Endodermal cell (in vitro differentiated cells): Measurements from ENCODE around the gene SHQ1. TPM values are rescaled to one million over a fixed set of nuclear protein-coding genes. Genes with fewer than 3 reads are reported as not detected.

Experiments used
- DNase-seq: peaks from one replicate; pipeline ENCODE4 v3.0.0-alpha.2; 2017
- H3K27ac ChIP-seq: 2 replicates; pipeline ENCODE4 v1.5.1; 2013; ENCODE audit warnings: mild to moderate bottlenecking, low read depth, low read length, moderate library complexity
- H3K27me3 ChIP-seq: 2 replicates; pipeline ENCODE4 v1.6.1; 2013; ENCODE audit warnings: mild to moderate bottlenecking, low read length, moderate library complexity; ENCODE audit not compliant: insufficient read depth, control insufficient read depth, poor library complexity, severe bottlenecking
- H3K36me3 ChIP-seq: 2 replicates; pipeline ENCODE4 v1.7.0; 2013; ENCODE audit warnings: mild to moderate bottlenecking, low read length, moderate library complexity; ENCODE audit not compliant: control insufficient read depth, insufficient read depth
- H3K4me1 ChIP-seq: one replicate; pipeline ENCODE4 v1.7.0; 2013; ENCODE audit warnings: low read length; ENCODE audit not compliant: control insufficient read depth, insufficient read depth
- H3K4me3 ChIP-seq: 2 replicates; pipeline ENCODE4 v1.5.1; 2013; ENCODE audit warnings: mild to moderate bottlenecking, low read length, moderate library complexity
- H3K9ac ChIP-seq: 2 replicates; pipeline ENCODE4 v1.6.1; 2013; ENCODE audit warnings: mild to moderate bottlenecking, low read length, moderate library complexity; ENCODE audit not compliant: poor library complexity, severe bottlenecking; ENCODE audit errors: extremely low read depth
- H3K9me3 ChIP-seq: 2 replicates; pipeline ENCODE4 v1.6.1; 2013; ENCODE audit warnings: mild to moderate bottlenecking, low read length, moderate library complexity; ENCODE audit not compliant: control insufficient read depth
- H3K27ac Mint-ChIP-seq: 2 replicates; pipeline ENCODE4 v1.8.0; 2020; ENCODE audit warnings: mixed read lengths
- H3K27me3 Mint-ChIP-seq: 2 replicates; pipeline ENCODE4 v1.8.0; 2021; ENCODE audit warnings: mild to moderate bottlenecking, mixed read lengths; ENCODE audit not compliant: insufficient read depth
- H3K36me3 Mint-ChIP-seq: 2 replicates; pipeline ENCODE4 v1.8.0; 2020; ENCODE audit warnings: low read depth, mixed read lengths
- H3K4me1 Mint-ChIP-seq: 2 replicates; pipeline ENCODE4 v1.8.0; 2020; ENCODE audit warnings: mixed read lengths
- H3K4me3 Mint-ChIP-seq: 2 replicates; pipeline ENCODE4 v1.8.0; 2020; ENCODE audit warnings: mild to moderate bottlenecking, moderate library complexity, mixed read lengths
- H3K9me3 Mint-ChIP-seq: 2 replicates; pipeline ENCODE4 v1.8.0; 2020; ENCODE audit warnings: mild to moderate bottlenecking, mixed read lengths
- WGBS, 2 experiments: methylation state at CpG; one replicate each; pipeline versions ENCODE4 v1.1.5 to v1.1.7; 2013; ENCODE audit warnings: missing lambda C conversion rate in 2 of 2, mixed read lengths in 1 of 2; ENCODE audit not compliant: insufficient coverage in 1 of 2, insufficient read length in 1 of 2; 5-methylcytosine and 5-hydroxymethylcytosine counted together
- total RNA-seq, 2 donors: library from RNA; stranded (reverse); fragmentation: NEBNext Ultra II Directional in 1 of 2; extraction: Animal tissue kit (Norgen Biotek cat#: 25700) in 1 of 2; gene quantifications; 2 replicates in 1 of 2; 3 replicates in 1 of 2; pipeline ENCODE4 v1.2.1, GENCODE V29; 2021
- TF ChIP-seq, protein P1 (sequence below): fragments of 200-600 bp; sonication (generic); conservative IDR thresholded peaks from 2 replicates; pipeline ENCODE4 v1.5.0; 2021; ENCODE audit warnings: antibody characterized with exemption, mild to moderate bottlenecking

SHQ1 gene
- total RNA-seq, 2 donors from 2014 or later = 28.2 to 28.4 TPM

DNA sequence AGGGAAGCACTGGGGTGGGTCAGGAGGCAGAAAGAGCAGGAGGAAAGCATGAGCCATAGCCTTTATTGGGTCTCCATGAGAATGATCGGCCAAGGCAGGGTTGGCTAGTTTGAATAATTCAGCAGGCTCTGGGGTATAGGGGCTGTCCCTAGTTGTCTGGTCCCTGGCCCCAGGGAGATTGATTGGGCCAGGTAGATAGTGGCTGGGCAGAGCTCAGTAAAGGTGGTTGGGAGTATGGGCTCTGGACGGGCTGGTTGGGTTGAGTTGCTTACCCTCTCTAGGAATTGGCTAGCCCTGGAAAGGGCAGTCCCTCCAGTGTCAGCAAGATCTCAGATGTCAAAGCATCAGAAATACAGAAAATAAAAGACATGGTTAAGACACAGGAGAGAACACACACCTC is 148.1 kb downstream of the SHQ1 start:
- no peak overlapping the region for H3K4me3 ChIP-seq
- peaks cover 32% of the 10 kb centered on the region for H3K4me1 Mint-ChIP-seq
- H3K27ac ChIP-seq = no peak overlapping the region
- no peaks in the 10 kb centered on the region for H3K9me3 ChIP-seq
- 97 to 100% methylated on average over 2 of the region's 2 CpGs for WGBS, 2 experiments
- no peaks in the 10 kb centered on the region for H3K27me3 Mint-ChIP-seq
- no peaks in the 10 kb centered on the region for H3K36me3 ChIP-seq
- DNase-seq = no peak
- no peaks in the 10 kb centered on the region for H3K27me3 ChIP-seq
- H3K36me3 Mint-ChIP-seq = no peaks in the 10 kb centered on the region
- no peak overlapping the region for H3K9ac ChIP-seq
- TF ChIP-seq, protein P1, sequence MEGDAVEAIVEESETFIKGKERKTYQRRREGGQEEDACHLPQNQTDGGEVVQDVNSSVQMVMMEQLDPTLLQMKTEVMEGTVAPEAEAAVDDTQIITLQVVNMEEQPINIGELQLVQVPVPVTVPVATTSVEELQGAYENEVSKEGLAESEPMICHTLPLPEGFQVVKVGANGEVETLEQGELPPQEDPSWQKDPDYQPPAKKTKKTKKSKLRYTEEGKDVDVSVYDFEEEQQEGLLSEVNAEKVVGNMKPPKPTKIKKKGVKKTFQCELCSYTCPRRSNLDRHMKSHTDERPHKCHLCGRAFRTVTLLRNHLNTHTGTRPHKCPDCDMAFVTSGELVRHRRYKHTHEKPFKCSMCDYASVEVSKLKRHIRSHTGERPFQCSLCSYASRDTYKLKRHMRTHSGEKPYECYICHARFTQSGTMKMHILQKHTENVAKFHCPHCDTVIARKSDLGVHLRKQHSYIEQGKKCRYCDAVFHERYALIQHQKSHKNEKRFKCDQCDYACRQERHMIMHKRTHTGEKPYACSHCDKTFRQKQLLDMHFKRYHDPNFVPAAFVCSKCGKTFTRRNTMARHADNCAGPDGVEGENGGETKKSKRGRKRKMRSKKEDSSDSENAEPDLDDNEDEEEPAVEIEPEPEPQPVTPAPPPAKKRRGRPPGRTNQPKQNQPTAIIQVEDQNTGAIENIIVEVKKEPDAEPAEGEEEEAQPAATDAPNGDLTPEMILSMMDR = no peak
- H3K9me3 Mint-ChIP-seq = no peaks in the 10 kb centered on the region
- peaks cover 14% of the 10 kb centered on the region for H3K4me1 ChIP-seq
- H3K4me3 Mint-ChIP-seq = no peak overlapping the region
- peak overlapping the region; percentile 14 for H3K27ac Mint-ChIP-seq

DNA sequence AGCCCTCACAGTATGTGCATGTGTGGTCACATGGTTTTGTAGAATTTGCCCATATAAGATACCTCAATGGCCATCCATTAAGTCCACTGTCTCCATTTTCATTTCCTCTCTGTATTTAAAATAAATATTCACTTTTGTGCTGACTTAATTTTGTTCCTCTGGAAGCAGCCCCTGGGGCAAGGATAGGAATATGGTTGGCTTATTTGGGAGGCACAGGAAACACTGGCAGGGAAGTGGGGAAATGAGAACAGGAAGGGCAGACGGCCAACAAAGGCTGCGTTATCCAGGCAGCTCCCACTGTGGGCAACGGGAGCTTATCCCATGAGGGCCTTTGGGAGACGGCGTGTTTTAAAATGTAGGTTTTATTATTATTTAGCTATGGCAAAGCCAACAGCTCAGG is 148.6 kb downstream of the SHQ1 start:
- no peaks in the 10 kb centered on the region for H3K9me3 Mint-ChIP-seq
- H3K9me3 ChIP-seq = no peaks in the 10 kb centered on the region
- TF ChIP-seq, protein P1 = no peak
- H3K36me3 Mint-ChIP-seq = no peaks in the 10 kb centered on the region
- H3K27ac Mint-ChIP-seq = peak overlapping the region; percentile 14
- H3K4me1 ChIP-seq = peaks cover 14% of the 10 kb centered on the region
- H3K4me1 Mint-ChIP-seq = peaks cover 32% of the 10 kb centered on the region
- H3K27me3 ChIP-seq = no peaks in the 10 kb centered on the region
- no peak overlapping the region for H3K4me3 Mint-ChIP-seq
- DNase-seq = no peak
- H3K9ac ChIP-seq = no peak overlapping the region
- H3K27ac ChIP-seq = no peak overlapping the region
- WGBS, 2 experiments = 77 to 100% methylated on average over 3 to 5 of the region's 5 CpGs
- no peaks in the 10 kb centered on the region for H3K36me3 ChIP-seq
- no peaks in the 10 kb centered on the region for H3K27me3 Mint-ChIP-seq
- no peak overlapping the region for H3K4me3 ChIP-seq

Other genes with a start within 250 kb of the SHQ1 start
- 10 to 100 TPM in 1 of 2 donors, 1 to 10 TPM in 1; 7.0 to 14.3 TPM for gene GXYLT2, start 39.6 kb upstream of the SHQ1 start, total RNA-seq
- gene PPP4R2, start 148.4 kb upstream of the SHQ1 start, total RNA-seq = 100 to 1,000 TPM; 133 to 157 TPM
- gene EBLN2, start 213.2 kb upstream of the SHQ1 start, total RNA-seq = 10 to 100 TPM in 1 of 2 donors, 1 to 10 TPM in 1; 9.3 to 12.2 TPM